IPS DF 19.7 (cell line): ENCODE results near the gene NINL.
"Not testable (repeated sequence)": the region's sequence is repeated elsewhere in the genome, so short reads cannot be mapped to it uniquely, and the experiment has no call there.

Source experiments
- DNase-seq: peaks from one replicate; pipeline ENCODE4 v3.0.0-alpha.2; 2013; ENCODE audit warnings: low read depth, low spot score

Gene NINL

GRCh38 chr20:25503051-25503639 is 82.2 kb downstream of the NINL start:
- DNase-seq: not testable (repeated sequence)

- no peak for DNase-seq
These were observed 84.4 kb downstream of the NINL start for GRCh38 chr20:25500880-25501351.

- no peak for DNase-seq
These were observed 85.4 kb downstream of the NINL start for GRCh38 chr20:25499855-25500434.

- no peak for DNase-seq
These were observed 86.3 kb downstream of the NINL start for GRCh38 chr20:25499031-25499430.

- DNase-seq: no peak
These were observed 87.1 kb downstream of the NINL start for GRCh38 chr20:25498280-25498606.

GRCh38 chr20:25497586-25498279 is 87.6 kb downstream of the NINL start:
- no peak for DNase-seq

- no peak for DNase-seq
These were observed 88.3 kb downstream of the NINL start for GRCh38 chr20:25496968-25497401.

GRCh38 chr20:25496165-25496967 is 89.0 kb downstream of the NINL start:
- no peak for DNase-seq

GRCh38 chr20:25495189-25495824 is 90.0 kb downstream of the NINL start:
- DNase-seq: no peak

- DNase-seq: no peak
These were observed 90.7 kb downstream of the NINL start for GRCh38 chr20:25494506-25495188.

GRCh38 chr20:25493748-25494505 is 91.4 kb downstream of the NINL start:
- DNase-seq: no peak

- no peak for DNase-seq
These were observed 92.2 kb downstream of the NINL start for GRCh38 chr20:25493137-25493536.

- DNase-seq: no peak
These were observed 93.8 kb downstream of the NINL start for GRCh38 chr20:25491446-25492038.

- no peak for DNase-seq
These were observed 94.5 kb downstream of the NINL start for GRCh38 chr20:25490656-25491445.

GRCh38 chr20:25489221-25489871 is 96.0 kb downstream of the NINL start:
- no peak for DNase-seq

GRCh38 chr20:25487975-25488374 is 97.4 kb downstream of the NINL start:
- no peak for DNase-seq

GRCh38 chr20:25487306-25487705 is 98.0 kb downstream of the NINL start:
- no peak for DNase-seq

GRCh38 chr20:25486377-25486776 is 99.0 kb downstream of the NINL start:
- no peak for DNase-seq

GRCh38 chr20:25485872-25486271 is 99.5 kb downstream of the NINL start:
- no peak for DNase-seq
